GM21447 (cell line): ENCODE measurements around the gene CPNE1.

Source experiments
- ATAC-seq: cut with Tn5 transposase; IDR thresholded peaks from one replicate; pipeline ENCODE4 v1.9.1; 2021; ENCODE audit not compliant: unreplicated experiment

Gene CPNE1

DNA sequence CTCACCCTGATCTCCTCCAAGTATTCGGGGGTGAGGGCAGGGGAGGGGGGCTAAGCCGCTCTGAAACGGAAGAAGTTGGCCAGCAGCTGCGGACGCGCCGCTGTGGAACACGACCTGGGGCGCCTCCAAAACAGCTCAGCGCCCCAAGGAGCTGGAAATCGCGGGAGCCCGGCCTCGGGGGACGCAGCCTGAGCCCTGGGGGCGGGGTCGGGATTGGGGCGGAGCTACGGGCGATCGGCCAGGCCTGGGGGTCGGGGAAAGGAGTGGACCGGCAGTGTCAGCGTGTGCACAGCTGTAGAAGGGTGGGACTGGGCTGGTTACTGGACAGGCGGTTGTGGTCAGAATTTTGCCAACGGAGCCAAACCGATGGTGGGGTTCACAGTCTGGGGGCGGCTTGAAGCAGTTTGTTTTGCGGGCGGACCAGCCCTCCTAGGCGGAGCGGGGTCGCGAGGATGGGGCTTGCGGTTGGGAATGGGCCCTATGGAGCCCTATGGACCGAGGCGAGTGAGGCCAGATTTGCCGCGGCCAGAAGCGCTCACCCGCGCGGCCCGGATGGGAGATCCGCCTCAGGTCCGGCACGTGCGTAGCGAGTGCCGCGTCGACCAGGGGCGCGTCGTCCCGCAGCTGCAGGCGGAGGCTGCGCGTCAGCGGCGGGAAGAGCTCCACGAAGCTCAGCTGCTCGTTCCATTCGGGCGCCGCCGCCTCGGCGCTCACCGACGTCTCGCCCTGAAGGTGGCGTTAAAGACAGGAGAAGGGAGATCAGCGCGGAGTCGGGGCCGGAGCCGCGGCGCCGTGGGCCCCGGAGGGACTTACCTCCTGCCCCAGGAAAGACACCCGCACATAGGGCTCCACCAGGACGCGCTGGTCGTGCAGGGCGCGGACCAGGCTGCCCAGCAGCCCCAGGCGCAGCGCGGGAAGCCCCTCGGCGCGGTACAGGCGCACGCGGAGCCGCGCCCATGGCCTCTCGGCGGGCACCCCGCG is 63.4 kb downstream of the CPNE1 start:
- peak; percentile 72 for ATAC-seq

DNA sequence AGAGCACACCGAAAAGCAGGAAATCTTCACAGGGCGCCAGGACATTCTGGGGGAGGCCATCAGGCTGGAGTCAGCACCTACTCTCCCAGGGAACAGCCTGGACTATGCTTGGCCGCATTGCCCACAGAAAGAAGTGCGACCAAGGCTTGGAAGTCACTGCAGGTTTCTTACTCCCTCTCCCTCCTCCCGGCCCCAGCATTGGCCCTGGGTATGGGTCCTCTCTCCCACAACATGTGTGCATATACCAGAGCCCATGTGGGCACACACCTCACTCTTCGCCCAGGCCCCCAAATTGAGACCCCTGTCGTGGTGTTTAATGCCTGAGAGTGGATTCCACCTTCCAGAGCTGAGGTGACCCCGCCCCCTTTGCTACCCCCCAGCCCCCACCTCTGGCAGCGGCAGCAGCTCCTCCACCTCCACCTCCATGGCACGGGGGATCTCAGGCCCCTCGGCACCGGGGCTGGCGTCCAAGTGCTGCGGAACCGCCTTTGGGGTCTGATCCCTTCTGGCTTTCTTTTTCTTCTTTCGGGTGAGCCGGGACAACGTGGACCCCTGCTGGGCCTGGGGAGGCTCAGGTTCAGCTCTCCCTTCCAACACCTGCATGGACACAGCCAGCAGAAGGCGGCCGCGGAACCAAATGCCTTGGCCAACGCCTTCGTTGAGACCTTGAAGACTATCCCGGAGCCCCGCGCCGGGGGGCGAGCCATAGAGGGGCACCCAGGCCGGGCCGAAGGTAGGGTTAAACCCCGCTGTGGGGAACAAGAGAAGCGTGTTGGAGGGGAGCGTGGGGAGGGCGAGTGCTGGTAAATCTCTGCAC is 64.3 kb downstream of the CPNE1 start:
- ATAC-seq: no peak

DNA sequence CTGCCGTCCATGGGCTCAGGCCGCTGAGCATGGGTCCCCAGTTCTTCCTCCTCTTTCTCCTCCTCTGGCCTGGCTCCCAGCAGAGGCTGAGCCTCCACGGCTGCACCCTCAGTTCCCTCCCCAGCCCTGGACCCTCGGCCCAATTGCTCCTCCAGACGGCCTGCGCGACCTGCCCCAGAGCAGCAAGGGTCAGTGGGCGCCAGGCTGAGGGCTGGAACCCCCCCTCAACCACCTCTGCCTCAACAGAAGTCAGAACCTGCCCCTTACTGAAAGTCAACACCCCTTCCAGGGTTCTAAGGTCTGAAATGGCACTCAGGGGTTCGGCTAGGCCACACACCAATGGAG is 65.0 kb downstream of the CPNE1 start:
- ATAC-seq: no peak

DNA sequence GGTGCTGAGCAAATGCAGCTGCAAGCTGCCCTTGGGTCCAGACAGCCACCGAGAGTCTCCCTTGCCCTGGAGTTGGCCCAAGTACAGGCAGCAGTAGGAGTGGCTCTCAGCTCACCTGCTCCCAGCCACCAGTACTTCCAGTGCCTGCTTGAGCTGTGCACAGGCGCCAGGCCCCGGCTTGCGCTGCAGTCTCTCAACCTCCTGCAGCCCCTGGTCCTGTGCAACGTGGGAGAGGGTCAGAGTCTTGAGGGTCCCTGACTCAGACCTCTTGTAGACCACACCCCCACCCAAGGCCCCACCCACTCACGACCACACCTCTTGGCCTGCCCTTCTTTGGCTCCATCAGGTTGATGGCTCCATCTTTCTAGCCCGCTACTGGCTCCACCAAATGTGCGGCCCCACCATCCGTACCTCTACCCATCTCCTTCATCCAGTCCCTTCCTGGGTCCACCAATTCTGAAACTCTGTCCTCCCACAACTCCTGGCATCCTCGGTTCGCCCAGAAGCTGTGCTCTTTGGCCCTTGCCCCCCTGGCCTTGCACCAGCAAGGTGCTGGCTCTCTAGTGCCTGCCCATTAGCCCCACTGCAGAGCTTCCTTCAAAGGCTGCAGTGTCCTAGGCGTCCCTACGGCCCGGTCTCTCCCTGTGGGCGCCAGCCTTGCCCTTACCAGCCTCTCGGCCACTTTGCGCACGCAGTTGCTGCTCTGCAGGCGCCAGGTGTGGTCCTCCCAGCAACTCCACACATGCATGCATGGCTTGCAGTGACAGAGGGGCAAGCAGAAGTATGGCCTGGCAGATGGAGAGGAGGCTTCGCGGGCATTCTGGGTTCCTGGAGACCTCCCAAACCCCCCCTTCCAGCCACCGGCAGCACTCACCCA is 65.6 kb downstream of the CPNE1 start:
- no peak for ATAC-seq

DNA sequence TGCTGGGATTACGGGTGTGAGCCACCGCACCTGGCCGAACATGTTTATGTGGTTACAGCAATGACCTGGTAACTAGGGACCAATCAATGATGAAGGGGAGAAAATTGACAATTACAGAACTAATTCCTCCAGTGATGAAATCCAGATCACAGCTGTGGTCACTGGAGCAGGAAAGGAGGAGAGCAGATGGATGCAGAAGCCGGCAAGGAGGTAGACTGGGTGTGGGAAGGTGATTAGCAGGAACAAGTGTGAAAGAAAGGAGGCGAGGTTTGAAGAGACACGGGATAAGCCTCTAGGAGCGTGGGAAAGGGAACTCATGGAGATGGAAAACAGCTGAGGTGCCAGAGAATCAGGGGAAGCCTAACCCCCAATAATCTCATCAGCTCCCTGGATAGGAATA is 66.2 kb downstream of the CPNE1 start:
- ATAC-seq: no peak

DNA sequence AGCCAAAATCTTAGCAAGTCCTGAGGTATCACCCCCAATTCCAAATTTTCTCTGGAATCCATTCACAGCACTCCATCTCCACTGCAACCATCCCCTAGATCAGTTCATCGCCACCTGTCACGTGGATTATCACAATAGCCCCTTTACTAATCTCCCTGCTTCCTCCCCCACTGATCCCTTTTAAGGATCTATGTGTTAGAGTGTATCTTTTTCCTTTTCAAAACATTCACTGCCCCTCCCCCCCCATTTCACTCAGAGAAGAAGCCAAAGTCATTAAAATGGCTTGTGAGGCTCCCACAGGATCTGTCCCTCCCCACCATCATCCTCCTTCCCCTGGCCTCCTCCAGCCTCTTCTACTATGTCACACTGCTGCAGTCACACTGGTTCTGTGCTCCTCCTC is 67.5 kb downstream of the CPNE1 start:
- no peak for ATAC-seq

DNA sequence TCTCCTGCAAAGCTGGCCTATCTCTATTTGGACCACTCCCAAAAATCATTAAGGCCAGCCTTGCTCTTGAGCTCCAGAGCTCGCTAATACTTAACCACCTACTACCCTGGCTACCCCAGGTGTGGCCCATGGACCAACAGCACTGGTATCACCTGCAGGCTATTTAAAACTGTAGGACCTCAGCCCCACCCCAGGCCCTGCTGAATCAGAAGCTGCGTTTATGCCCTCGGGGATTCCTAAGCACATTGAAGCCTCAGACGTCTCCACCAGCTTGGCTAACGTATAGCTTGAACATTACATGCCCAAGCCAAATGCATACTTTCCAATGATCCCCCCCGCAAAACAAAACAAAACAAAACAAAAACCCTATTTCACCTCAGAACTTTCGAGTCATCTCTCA is 68.8 kb downstream of the CPNE1 start:
- no peak for ATAC-seq

DNA sequence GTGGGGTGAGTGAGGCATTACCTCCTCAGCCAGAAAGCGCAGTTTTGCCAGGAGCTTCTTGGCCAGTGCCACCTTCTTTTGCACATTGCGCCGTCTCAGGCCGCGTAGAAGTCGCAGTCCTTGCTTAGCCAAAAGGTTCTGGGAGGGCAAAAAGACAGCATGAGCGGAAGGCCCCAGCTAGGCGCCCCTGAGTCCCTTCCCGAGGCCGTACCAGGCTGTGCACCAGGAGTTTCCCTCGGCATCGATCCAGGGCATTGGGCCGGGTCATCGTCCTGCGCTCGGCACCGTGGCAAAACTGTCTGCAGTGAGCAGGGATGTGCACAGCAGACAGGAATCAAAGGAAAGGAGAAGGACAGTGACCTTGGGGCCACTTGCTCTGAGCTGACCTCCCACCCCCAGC is 69.2 kb downstream of the CPNE1 start:
- ATAC-seq: no peak

DNA sequence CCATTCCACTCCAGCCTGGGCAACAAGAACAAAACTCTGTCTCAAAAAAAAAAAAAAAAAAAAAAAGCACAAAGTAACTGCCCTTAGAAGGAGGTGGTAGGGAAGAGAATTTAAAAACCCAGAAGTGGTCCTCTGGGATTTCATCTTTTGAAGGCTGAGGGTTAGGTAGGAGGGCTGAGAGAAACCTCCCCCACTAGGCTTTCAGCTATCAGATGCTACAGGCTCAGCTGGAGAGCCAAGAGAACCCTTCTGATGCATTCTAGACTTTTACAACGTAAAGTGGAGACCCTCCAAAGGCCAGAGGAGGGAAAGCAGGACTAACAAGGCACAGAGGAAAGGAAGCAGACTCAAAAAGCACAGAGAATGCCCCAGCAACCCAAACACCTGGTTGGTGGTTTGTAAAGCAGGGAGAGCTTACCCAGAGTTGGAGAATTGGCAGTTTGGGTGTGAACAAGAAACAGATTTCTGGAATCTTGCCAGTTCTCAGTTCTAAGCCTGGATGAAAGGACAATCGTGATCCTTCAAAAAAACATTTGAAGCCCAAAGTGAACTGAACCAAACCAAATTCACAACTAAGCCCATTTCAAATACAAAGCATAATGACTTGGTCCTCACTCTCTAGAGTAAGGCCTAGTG is 72.2 kb downstream of the CPNE1 start:
- no peak for ATAC-seq

DNA sequence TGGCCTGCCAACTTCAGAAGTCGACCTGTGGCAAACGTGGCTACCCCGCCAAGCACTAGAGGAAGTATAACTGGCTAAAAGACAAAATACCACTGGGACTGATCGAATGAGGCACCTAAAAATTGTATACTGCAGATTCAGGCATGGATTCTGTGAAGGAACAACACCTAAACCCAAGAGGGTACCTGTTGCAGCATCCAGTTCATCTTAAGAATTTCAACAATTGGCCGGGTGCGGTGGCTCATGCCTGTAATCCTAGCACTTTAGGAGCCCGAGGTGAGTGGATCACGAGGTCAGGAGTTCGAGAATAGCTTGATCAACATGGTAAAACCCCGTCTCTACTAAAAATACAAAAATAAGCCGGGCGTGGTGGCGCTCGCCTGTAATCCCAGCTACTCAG is 76.3 kb downstream of the CPNE1 start:
- no peak for ATAC-seq

DNA sequence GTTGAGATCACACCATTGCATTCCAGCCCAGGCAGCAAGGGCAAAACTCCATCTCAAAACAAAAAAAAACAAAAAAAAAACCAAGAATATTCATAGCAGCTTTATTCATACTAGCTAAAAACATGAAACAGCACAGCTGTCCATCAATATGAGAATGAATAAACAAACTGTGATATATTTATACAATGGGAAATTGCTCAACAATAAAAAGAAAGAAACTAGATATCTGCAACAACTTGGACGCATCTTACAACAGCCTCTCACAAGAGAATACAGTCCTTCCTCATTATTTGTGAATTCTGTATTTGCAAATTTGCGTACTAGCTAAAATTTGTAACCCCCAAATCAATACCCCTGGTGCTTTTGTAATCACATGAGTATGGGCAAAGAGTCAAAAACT is 77.3 kb downstream of the CPNE1 start:
- ATAC-seq: no peak

DNA sequence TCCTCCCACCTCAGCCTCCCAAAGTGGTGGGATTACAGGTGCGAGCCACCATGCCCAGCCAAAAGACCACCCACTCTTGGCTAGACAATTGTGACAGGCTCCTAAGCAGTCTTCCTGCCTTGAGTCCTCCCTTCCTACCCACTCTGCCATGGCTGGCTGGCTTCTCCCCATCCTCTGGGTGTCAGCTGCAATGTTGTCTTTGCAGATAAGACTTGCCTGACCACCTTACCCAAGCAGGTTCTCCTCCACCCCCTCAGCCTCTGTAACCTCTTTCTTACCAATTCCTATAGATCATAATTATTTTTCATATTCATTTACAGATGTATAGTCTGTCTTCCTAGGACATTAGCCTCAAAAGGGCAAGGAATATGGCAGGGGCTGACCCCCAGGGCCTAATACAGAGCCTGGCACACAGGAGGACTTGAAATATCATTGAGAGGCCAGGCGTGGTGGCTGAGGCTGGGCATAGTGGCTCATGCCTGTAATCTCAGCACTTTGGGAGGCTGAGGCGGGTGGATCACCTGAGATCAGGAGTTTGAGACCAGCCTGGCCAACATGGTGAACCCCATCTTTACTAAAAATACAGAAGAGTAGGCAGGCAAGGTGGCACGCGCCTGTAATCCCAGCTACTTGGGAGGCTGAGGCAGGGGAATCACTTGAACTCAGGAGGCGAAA is 77.8 kb downstream of the CPNE1 start:
- ATAC-seq: no peak

DNA sequence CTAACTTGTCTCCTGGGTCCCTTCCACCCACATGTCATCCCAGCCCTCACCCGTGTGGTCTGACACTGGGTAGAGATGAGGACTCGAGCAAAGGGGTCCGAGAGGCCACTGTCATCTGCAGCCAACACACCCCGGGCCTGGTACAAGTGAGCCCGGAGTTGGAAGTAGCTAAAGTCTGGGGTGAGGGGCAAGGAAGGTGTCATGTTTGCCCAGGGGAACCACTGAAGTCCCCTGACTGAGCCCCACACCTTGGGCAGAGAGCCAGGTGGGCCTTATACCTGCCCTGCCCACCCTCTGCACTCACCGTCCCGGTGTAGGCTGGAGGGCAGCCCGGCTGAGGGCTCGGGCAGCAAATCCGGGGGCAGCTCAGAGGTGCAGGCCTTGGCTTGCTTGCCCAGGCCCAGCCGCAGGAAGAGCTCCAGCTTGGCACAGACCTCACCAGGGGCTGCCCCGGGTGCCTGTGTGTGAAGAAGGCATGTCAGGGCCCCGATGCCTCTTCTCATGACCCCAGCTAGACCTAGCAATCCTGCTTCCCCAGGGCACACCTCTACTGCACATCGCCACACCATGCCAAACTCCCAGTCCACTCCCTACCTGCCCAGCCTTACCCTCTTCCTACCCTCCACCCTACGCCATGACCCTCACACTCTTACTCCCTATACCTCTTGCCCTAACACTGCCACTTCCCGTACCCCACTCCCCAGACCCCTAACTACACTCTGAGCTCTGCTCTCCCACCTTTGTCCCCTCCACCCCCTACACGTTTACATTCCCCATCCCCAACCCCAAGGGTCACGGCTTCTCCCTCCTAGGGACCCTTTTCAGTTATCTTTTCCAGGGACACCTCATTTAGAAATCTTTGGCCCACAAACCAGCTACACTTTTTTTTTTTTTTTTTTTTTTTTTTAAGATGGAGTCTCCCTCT is 80.8 kb downstream of the CPNE1 start:
- no peak for ATAC-seq

DNA sequence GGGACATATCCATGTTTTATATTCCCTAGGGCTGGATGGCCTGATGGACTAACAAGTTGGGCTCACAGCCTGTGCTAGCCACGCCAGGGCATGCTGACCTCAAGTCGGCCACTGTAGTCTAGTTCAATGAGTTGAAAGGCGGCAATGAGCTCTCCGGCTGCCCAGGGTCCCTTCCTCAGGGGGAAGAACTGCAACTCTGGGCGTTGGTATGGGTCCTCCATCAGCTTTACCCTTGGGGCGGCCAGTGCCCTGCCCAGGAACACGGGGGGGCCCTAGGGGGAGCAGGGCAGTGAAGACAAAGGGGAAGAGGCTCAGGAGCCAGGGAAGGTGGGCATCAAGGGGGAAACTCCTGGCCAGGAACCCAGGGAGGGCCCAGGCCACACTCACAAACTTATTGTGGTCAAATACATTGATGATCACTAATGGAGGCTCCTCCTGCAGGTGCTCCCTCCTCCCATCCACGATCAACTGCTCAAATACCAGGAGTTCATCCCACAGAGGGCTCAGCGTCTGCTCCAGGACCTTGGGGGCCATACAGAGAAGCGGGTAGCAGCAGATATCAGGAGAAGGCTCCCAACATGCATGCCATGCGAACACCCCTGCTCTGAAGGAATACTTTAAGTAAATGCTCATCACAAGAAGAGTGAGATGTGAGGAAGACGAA is 81.8 kb downstream of the CPNE1 start:
- no peak for ATAC-seq

DNA sequence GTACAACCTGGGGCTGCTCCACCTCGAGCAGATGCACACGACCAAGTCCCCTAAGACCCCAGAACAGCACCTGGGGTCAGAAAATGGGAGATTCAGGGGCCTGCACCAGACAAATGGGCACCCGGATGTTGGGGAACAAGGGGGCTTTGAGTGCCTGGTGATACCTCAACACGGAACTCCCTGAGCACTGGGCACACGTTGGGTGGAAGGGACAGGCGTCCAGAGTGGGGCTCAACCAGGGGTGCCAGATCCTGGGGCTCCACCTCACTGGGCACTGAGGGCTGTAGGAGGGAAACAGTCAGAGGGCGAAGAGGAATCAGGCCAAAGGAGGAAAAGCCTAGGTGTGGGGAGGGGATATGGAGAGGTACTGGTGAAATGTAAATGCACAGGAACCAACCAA is 82.6 kb downstream of the CPNE1 start:
- no peak for ATAC-seq

DNA sequence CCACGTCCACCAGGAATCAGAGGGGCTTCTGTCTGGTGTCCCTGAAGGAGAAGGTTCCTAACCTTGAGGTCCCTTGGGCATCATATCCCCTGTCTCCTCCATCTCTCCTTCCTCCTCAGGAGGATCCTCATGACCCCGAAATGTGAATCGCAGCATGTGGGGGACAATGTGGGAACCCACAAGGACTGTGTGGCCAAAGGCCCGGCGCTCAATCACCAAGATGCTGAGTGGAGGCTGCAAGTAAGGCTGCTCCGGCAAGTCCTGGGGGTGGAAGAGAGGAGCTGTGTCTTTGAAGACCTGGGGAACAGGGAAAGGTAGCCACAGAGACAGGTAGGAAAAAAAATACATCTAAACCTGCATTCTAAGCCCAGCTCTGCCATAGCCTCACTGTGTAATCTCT is 85.5 kb downstream of the CPNE1 start:
- ATAC-seq: no peak

DNA sequence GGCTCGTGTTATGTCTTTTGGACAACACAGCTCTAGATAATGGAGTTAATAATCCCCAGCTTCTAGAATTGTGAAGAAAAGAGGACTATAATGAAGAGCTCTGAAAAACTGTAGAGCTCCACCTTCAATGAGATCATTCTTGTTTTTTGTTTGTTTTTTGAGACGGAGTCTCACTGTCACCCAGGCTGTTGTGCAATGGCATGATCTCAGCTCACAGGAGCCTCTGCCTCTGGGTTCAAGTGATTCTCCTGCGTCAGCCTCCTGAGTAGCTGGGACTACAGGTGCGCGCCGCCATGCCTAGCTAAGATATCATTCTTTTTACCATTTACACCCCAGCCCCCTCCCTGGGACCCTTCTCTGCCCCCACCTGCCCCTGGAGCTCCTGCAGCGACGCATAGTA is 86.2 kb downstream of the CPNE1 start:
- no peak for ATAC-seq

DNA sequence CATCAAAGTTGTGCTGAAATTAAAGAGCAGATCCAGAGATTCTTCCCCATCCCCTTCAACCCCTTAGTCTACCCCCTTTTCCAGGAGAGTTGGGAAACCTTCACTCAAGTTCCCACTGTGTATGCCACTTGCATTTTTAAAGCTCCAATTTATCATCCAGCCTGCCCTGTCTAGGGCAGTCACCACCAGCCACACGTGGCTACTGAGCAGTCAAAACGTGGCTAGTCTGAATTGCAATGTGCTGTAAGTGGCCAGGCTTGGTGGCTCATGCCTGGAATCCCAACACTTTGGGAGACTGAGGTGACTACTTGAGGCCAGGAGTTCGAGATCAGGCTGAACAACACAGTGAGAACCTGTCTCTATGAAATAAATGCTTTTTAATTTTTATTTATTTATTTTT is 87.9 kb downstream of the CPNE1 start:
- ATAC-seq: no peak
